ENCODE results near the gene RAD54L.

GRCh38 chr1:46224966-46225365 lies 22.6 kb upstream of the RAD54L start:
- TF ChIP-seq CTCF (IDR thresholded peaks at IDR 0.05), result no peak
- no peak for TF ChIP-seq POLR2AphosphoS5 (IDR thresholded peaks at IDR 0.05; ENCODE audit: insufficient read depth in 1 of 2, low read depth in 1 of 2)
- TF ChIP-seq POLR2A (IDR thresholded peaks at IDR 0.05), result no peak

Measured in vagina (tissue), 2 donors.